Activated T-helper 17 cell treated with anti-CD3 and anti-CD28 coated beads, Interleukin-2, amount 50 U/mL, for 72 hours (primary cell): ENCODE data around the gene PPT1. TPM values are rescaled to one million over a fixed set of nuclear protein-coding genes. Genes with fewer than 3 reads are reported as not detected.
A peak's percentile ranks its signal among the peaks of the same experiment; 100 is the strongest.

Experiments used
- ATAC-seq: fragments of 150-1000 bp; cut with Tn5 transposase; replicated peaks from 2 replicates; pipeline ENCODE4 v1.10.0; 2021; ENCODE audit warnings: mild to moderate bottlenecking, moderate library complexity
- H3K27ac Mint-ChIP-seq: one replicate; pipeline ENCODE4 v1.8.0; 2022; ENCODE audit warnings: mixed read lengths
- H3K27me3 Mint-ChIP-seq: one replicate; pipeline ENCODE4 v1.8.0; 2022; ENCODE audit warnings: mixed read lengths
- H3K36me3 Mint-ChIP-seq: one replicate; pipeline ENCODE4 v1.8.0; 2022; ENCODE audit warnings: low read depth, mild to moderate bottlenecking, mixed read lengths
- H3K4me1 Mint-ChIP-seq: one replicate; pipeline ENCODE4 v1.8.0; 2022; ENCODE audit warnings: mixed read lengths
- H3K4me3 Mint-ChIP-seq: one replicate; pipeline ENCODE4 v1.8.0; 2022; ENCODE audit warnings: mild to moderate bottlenecking, mixed read lengths
- H3K9me3 Mint-ChIP-seq: one replicate; pipeline ENCODE4 v1.8.0; 2022; ENCODE audit warnings: mixed read lengths
- total RNA-seq, 2 donors: library from RNA; stranded (reverse); gene quantifications; one replicate each; pipeline ENCODE4 v1.2.3, GENCODE V29; 2022

The PPT1 gene
- total RNA-seq, 2 donors from 2014 or later, result 56.1 to 107 TPM

- Mint-ChIP-seq H3K27me3 (no peaks in the 10 kb centered on the region), H3K4me1 (peaks cover 64% of the 10 kb centered on the region), H3K27ac (no peak overlapping the region), H3K36me3 (peaks cover 97% of the 10 kb centered on the region), H3K4me3 (no peak overlapping the region), H3K9me3 (no peaks in the 10 kb centered on the region)
- ATAC-seq, result no peak
These were observed 43.7 kb downstream of the PPT1 start for GRCh38 chr1:40053138-40053887.

GRCh38 chr1:40050863-40051262 is 46.2 kb downstream of the PPT1 start:
- Mint-ChIP-seq H3K36me3 (peaks cover 96% of the 10 kb centered on the region), H3K4me3 (peak overlapping the region; percentile 74)

GRCh38 chr1:40049725-40050124 is 47.3 kb downstream of the PPT1 start:
- Mint-ChIP-seq H3K27me3 (no peaks in the 10 kb centered on the region), H3K9me3 (no peaks in the 10 kb centered on the region), H3K36me3 (peaks cover 96% of the 10 kb centered on the region), H3K27ac (peak overlapping the region; percentile 23), H3K4me3 (peak overlapping the region; percentile 65), H3K4me1 (peaks cover 50% of the 10 kb centered on the region)
- ATAC-seq, result peak; percentile 85

More at GRCh38 chr1:40050863-40051262, 46.2 kb downstream of the PPT1 start:
- no peak for ATAC-seq
- no peaks in the 10 kb centered on the region for H3K9me3 Mint-ChIP-seq
- H3K27ac Mint-ChIP-seq, result peak overlapping the region; percentile 88
- peaks cover 52% of the 10 kb centered on the region for H3K4me1 Mint-ChIP-seq
- H3K27me3 Mint-ChIP-seq, result no peaks in the 10 kb centered on the region

GRCh38 chr1:40047769-40048168 is 49.3 kb downstream of the PPT1 start:
- H3K36me3 Mint-ChIP-seq, result peaks cover 97% of the 10 kb centered on the region
- peak overlapping the region; percentile 65 for H3K4me3 Mint-ChIP-seq
- peaks cover 53% of the 10 kb centered on the region for H3K4me1 Mint-ChIP-seq
- no peaks in the 10 kb centered on the region for H3K27me3 Mint-ChIP-seq
- H3K9me3 Mint-ChIP-seq, result no peaks in the 10 kb centered on the region
- H3K27ac Mint-ChIP-seq, result peak overlapping the region; percentile 75
- peak; percentile 33 for ATAC-seq

- Mint-ChIP-seq H3K27me3 (no peaks in the 10 kb centered on the region), H3K36me3 (peaks cover 97% of the 10 kb centered on the region), H3K4me1 (peaks cover 55% of the 10 kb centered on the region), H3K9me3 (no peaks in the 10 kb centered on the region), H3K27ac (peak overlapping the region; percentile 75), H3K4me3 (peak overlapping the region; percentile 65)
- ATAC-seq, result no peak
These were observed 49.8 kb downstream of the PPT1 start for GRCh38 chr1:40047276-40047675.

GRCh38 chr1:40045766-40046165 is 51.3 kb downstream of the PPT1 start:
- peak overlapping the region; percentile 87 for H3K4me3 Mint-ChIP-seq
- H3K4me1 Mint-ChIP-seq, result peaks cover 51% of the 10 kb centered on the region
- no peaks in the 10 kb centered on the region for H3K27me3 Mint-ChIP-seq
- no peaks in the 10 kb centered on the region for H3K9me3 Mint-ChIP-seq
- peaks cover 98% of the 10 kb centered on the region for H3K36me3 Mint-ChIP-seq
- H3K27ac Mint-ChIP-seq, result peak overlapping the region; percentile 82
- ATAC-seq, result no peak

GRCh38 chr1:40045182-40045581 is 51.9 kb downstream of the PPT1 start:
- no peaks in the 10 kb centered on the region for H3K9me3 Mint-ChIP-seq
- H3K27me3 Mint-ChIP-seq, result no peaks in the 10 kb centered on the region
- H3K36me3 Mint-ChIP-seq, result peaks cover 99% of the 10 kb centered on the region
- peak overlapping the region; percentile 87 for H3K4me3 Mint-ChIP-seq
- no peak for ATAC-seq
- H3K27ac Mint-ChIP-seq, result peak overlapping the region; percentile 82
- peaks cover 47% of the 10 kb centered on the region for H3K4me1 Mint-ChIP-seq

- H3K27me3 Mint-ChIP-seq, result no peaks in the 10 kb centered on the region
- no peaks in the 10 kb centered on the region for H3K9me3 Mint-ChIP-seq
- H3K27ac Mint-ChIP-seq, result peak overlapping the region; percentile 82
- peaks cover 40% of the 10 kb centered on the region for H3K4me1 Mint-ChIP-seq
- peaks cover 96% of the 10 kb centered on the region for H3K36me3 Mint-ChIP-seq
- H3K4me3 Mint-ChIP-seq, result peak overlapping the region; percentile 87
- ATAC-seq, result no peak
These were observed 52.9 kb downstream of the PPT1 start for GRCh38 chr1:40044110-40044509.

GRCh38 chr1:40042341-40042740 is 54.7 kb downstream of the PPT1 start:
- peaks cover 78% of the 10 kb centered on the region for H3K36me3 Mint-ChIP-seq
- peak overlapping the region; percentile 84 for H3K27ac Mint-ChIP-seq
- peak overlapping the region; percentile 87 for H3K4me3 Mint-ChIP-seq
- H3K9me3 Mint-ChIP-seq, result no peaks in the 10 kb centered on the region
- peaks cover 32% of the 10 kb centered on the region for H3K4me1 Mint-ChIP-seq
- ATAC-seq, result no peak
- no peaks in the 10 kb centered on the region for H3K27me3 Mint-ChIP-seq

- Mint-ChIP-seq H3K9me3 (no peaks in the 10 kb centered on the region), H3K27me3 (no peaks in the 10 kb centered on the region), H3K27ac (peak overlapping the region; percentile 84), H3K36me3 (peaks cover 70% of the 10 kb centered on the region), H3K4me3 (peak overlapping the region; percentile 87), H3K4me1 (peaks cover 30% of the 10 kb centered on the region)
- ATAC-seq, result no peak
These were observed 55.6 kb downstream of the PPT1 start for GRCh38 chr1:40041466-40041838.

GRCh38 chr1:40040511-40041465 is 56.3 kb downstream of the PPT1 start, which contains the start of gene CAP1:
TSS of gene CAP1 (plus strand) at chr1:40040729. CDS start at chr1:40059347, 18,618 bp downstream.
- no peaks in the 10 kb centered on the region for H3K9me3 Mint-ChIP-seq
- no peaks in the 10 kb centered on the region for H3K27me3 Mint-ChIP-seq
- H3K4me1 Mint-ChIP-seq, result peaks cover 30% of the 10 kb centered on the region
- H3K4me3 Mint-ChIP-seq, result peak within 1 kb of the TSS; percentile 87
- peaks cover 64% of the 10 kb centered on the region for H3K36me3 Mint-ChIP-seq
- peak within 1 kb of the TSS; percentile 84 for H3K27ac Mint-ChIP-seq
- peak; percentile 90 for ATAC-seq

GRCh38 chr1:40039757-40040510 is 57.1 kb downstream of the PPT1 start:
- Mint-ChIP-seq H3K27ac (peak overlapping the region; percentile 84), H3K4me3 (peak overlapping the region; percentile 87), H3K4me1 (peaks cover 28% of the 10 kb centered on the region), H3K27me3 (no peaks in the 10 kb centered on the region), H3K9me3 (no peaks in the 10 kb centered on the region), H3K36me3 (peaks cover 55% of the 10 kb centered on the region)
- ATAC-seq, result peak; percentile 73

- Mint-ChIP-seq H3K27me3 (no peaks in the 10 kb centered on the region), H3K27ac (peak overlapping the region; percentile 84), H3K4me3 (peak overlapping the region; percentile 87), H3K9me3 (no peaks in the 10 kb centered on the region), H3K4me1 (peaks cover 28% of the 10 kb centered on the region), H3K36me3 (peaks cover 49% of the 10 kb centered on the region)
- ATAC-seq, result no peak
These were observed 57.8 kb downstream of the PPT1 start for GRCh38 chr1:40039245-40039756.

GRCh38 chr1:40038697-40039096 is 58.4 kb downstream of the PPT1 start:
- Mint-ChIP-seq H3K4me1 (peaks cover 25% of the 10 kb centered on the region), H3K9me3 (no peaks in the 10 kb centered on the region), H3K27ac (peak overlapping the region; percentile 84), H3K36me3 (peaks cover 43% of the 10 kb centered on the region), H3K4me3 (peak overlapping the region; percentile 87), H3K27me3 (no peaks in the 10 kb centered on the region)
- ATAC-seq, result no peak
